NAMALWA (cell line): ENCODE data around the gene DLGAP1.
"Not testable (repeated sequence)": the region's sequence is repeated elsewhere in the genome, so short reads cannot be mapped to it uniquely, and the experiment has no call there.

Experiments used
- DNase-seq: peaks from one replicate; pipeline ENCODE4 v3.0.0-alpha.2; 2015; ENCODE audit warnings: low spot score

DLGAP1 gene

GRCh38 chr18:4078246-4078645 is 376.9 kb downstream of the DLGAP1 start:
- DNase-seq: no peak

- no peak for DNase-seq
Observed at GRCh38 chr18:4077721-4078120, 377.4 kb downstream of the DLGAP1 start.

DNA sequence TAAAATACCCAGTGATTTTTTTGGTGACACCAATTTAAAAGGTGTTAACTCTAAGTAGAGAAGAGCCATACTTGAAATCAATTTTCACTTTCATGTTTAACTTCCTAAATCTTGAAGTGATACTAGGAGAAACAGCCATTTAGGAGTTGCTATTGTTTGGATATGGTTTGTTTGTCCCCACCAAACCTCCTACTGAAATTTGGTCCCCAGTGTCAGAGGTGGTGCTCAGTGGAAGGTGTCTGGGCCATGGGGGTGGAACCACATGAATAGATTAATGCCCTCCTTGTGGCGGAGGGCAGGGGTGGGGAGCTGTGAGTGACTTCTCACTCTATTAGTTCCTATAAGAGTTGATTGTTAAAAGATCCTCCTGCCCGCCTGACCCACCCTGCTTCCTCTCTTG is 377.9 kb downstream of the DLGAP1 start:
- no peak for DNase-seq

DNA sequence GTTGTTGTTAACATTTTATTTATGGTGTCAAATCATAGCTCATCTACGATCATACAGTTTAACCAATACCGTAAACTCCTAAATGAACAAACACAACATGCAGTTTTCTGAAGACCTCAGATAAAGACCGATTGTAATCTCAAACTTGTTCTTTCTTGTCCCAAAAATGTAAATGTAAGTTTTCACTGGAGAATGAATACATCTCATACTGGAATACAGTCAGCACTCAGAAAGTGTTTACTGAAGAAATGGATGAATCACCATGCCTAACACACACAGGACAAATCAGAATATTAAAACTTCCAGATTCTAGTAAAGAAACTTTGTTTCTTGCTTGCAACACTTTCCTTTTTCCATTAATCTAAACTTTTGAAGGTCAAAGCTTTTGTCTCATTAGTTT is 380.5 kb downstream of the DLGAP1 start:
- DNase-seq: no peak

GRCh38 chr18:4069183-4069582 is 385.9 kb downstream of the DLGAP1 start:
- no peak for DNase-seq

- peak; percentile 65 for DNase-seq
Observed at GRCh38 chr18:4068552-4069158, 386.5 kb downstream of the DLGAP1 start.

DNA sequence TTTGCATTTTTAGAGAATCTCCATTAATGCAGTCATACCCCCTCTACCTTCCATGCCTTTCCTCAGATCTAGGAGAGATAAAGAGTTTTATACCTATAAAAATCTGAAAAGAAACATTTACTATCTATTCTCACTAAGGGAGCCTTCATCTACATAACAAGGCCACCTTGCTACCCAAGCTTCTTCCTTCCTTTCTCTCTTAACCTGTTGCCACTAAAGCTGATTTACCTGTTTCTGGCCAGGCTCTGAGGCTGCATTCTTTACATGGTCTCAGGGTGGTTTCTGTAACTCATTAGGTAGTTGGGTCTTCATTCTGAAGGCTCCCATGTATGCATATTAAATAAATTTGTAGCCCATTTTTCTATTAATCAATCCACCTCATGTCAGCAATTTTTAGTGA is 391.6 kb downstream of the DLGAP1 start:
- DNase-seq: no peak

- peak; percentile 11 for DNase-seq
Observed at GRCh38 chr18:4060427-4061281, 394.5 kb downstream of the DLGAP1 start.

- no peak for DNase-seq
Observed at GRCh38 chr18:4058179-4058578, 396.9 kb downstream of the DLGAP1 start.

DNA sequence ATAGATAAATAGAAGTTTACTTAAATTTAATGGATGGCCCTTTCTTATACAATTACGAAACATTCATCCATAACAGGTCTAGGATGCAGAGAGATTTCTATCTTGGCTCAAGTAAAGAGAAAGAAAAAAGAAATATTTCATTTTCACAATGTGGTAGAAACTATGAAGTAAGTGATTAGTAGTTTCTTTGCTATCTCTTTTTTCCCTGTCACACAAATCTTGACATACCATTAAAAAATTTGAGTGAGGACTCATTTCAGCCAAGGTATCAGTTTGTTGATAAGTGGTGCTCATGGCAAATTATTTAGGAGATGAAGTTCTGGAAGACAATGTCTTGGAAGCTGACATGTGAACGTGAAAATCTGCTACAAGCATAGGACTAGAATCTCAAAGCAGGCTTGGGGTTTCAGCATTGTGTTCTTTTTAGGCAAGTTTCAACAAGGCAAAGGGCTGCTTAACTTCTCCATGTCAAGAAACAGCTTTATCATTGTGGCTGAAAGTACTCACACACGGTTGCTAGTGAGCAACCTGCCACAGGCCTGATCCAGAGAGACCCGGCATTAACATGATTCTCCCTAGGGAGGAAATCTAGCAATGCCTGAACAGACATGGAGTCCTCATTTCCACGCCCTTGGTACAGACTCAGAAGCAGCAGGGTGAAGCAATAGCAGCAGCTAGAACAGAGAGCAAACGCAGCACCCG is 414.6 kb downstream of the DLGAP1 start:
- no peak for DNase-seq

GRCh38 chr18:4035521-4035920 is 419.6 kb downstream of the DLGAP1 start:
- DNase-seq: no peak

DNA sequence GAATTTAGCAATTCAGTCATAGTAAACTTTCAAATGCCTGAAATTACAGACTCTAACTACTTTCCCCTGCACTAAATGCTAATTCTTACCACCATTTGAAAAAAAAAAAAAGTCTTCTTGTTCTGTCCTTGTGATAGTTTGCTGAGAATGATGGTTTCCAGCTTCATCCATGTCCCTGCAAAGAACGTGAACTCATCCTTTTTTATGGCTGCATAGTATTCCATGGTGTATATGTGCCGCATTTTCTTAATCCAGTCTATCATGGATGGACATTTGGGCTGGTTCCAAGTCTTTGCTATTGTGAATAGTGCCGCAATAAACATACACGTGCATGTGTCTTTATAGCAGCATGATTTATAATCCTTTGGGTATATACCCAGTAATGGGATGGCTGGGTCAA is 420.3 kb downstream of the DLGAP1 start:
- not testable (repeated sequence) for DNase-seq

- DNase-seq: no peak
Observed at GRCh38 chr18:4026542-4026941, 428.6 kb downstream of the DLGAP1 start.

DNA sequence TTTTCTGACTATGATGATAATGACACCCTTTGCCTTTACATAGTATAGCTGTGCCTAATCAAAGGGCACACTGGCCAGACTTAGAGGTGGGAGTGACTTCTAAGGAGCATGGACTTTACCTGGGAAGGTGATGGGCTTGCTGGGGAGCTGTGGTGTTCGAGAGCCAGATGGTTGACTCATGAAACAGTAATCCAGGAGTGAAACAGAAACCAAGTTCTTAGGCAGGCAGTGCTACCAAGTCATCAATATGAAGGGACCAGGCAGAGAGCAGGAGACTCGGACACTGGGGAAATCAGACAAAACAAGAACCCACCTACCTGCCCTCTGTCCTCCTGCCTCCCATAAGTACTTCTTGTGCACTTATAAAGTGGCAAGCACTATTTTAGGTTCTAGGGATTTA is 430.4 kb downstream of the DLGAP1 start:
- no peak for DNase-seq

GRCh38 chr18:4022749-4023148 is 432.4 kb downstream of the DLGAP1 start:
- DNase-seq: not testable (repeated sequence)

DNA sequence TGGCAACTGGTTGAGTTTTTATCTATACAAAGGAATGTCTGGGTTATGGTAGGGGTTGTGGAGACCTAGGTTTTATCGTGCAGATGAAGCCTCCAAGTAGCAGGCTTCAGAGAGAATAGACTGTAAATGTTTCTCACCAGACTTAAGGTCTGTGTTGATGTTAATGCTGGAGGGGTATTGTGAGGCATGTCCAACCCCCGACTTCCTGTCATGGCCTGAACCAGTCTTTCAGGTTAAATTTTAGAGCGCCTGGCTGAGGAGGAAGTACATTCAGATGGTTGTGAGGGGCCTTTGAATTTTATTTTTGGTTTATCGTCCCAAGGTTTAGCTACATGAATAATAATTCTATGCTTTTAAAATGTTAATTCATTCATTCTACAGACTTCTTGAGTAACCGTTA is 435.1 kb downstream of the DLGAP1 start:
- no peak for DNase-seq

- DNase-seq: peak; percentile 54
Observed at GRCh38 chr18:4017480-4017879, 437.6 kb downstream of the DLGAP1 start.

DNA sequence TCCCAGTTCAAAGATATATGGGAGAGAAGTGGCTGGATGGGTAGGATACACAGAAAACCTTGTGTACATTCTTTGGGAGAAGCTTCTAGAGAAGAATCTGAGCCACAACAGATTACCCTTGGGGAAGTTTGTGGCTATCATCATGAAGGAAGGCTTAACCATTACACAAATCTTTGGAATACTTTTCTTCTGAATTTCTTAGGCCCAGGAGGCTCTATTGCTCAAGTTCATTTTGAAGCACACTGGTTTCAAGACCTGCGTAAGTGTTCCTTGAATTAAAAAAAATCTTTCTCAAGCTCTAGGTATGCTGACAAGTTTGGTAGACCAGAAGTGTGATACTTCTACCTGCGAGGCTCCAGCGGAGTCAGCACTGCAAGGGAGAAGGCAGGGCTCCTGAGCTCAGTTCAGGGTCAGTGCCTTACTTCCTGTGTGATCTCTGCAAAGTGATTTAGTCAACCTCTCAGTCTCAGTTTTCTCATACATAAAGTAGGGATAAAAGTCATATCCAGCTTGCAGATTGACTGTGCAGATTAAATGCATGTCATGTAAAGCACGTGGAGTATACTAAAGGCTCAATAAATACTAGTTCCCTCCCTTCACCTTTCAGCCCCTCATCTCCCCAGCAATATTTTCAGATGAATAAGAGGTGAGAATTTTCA is 438.6 kb downstream of the DLGAP1 start:
- no peak for DNase-seq

GRCh38 chr18:4007846-4008245 is 447.3 kb downstream of the DLGAP1 start:
- no peak for DNase-seq

- DNase-seq: no peak
Observed at GRCh38 chr18:4004183-4004829, 450.8 kb downstream of the DLGAP1 start.

GRCh38 chr18:3998698-3999333 is 456.3 kb downstream of the DLGAP1 start:
- peak; percentile 57 for DNase-seq
